A549 (cell line): ENCODE results near the gene CYP2A13. TPM values are rescaled to one million over a fixed set of nuclear protein-coding genes. Genes with fewer than 3 reads are reported as not detected.
A peak's percentile ranks its signal among the peaks of the same experiment; 100 is the strongest.

Source experiments
- ATAC-seq, 2 experiments: fragments of 200-7000 bp in 1 of 2; fragments of >200 bp in 1 of 2; cut with Nextera tagmentation in 1 of 2; cut with Tn5 transposase in 1 of 2; 3 replicates each; pipeline versions ENCODE4 v1.8.0 to v1.9.1; 2018 to 2020; ENCODE audit warnings: mild to moderate bottlenecking in 1 of 2, moderate library complexity in 1 of 2
- CTCF ChIA-PET: fragments of 300-600 bp; sonication (Branson Sonifier 250); formaldehyde crosslinking; extraction: SDS; loops from one replicate; lab custom pipeline; 2021; ENCODE audit warnings: antibody characterized with exemption, inconsistent platforms; lab: Yijun Ruan, JAX
- POLR2A ChIA-PET: fragments of 350-600 bp; formaldehyde crosslinking; extraction: SDS; loops from one replicate; lab custom pipeline; 2021; ENCODE audit warnings: antibody characterized with exemption, inconsistent platforms; lab: Yijun Ruan, JAX
- DNase-seq, 2 experiments: peaks; one replicate each; pipeline versions ENCODE4 v3.0.0 to v3.0.0-alpha.2; 2011 to 2016; ENCODE audit warnings: low read depth in 1 of 2, low spot score in 1 of 2
- FAIRE-seq: peaks from 2 replicates; lab custom pipeline; 2011; peaks lifted over from hg19 to GRCh38; lab: Jason Lieb, UNC
- H3K27ac ChIP-seq, 2 experiments: fragments of >200 bp; sonication (Bioruptor Twin); formaldehyde crosslinking; 3 replicates each; pipeline ENCODE4 v1.5.1; 2016 to 2017
- H3K4me1 ChIP-seq: fragments of >200 bp; sonication (Bioruptor Twin); formaldehyde crosslinking; 3 replicates; pipeline ENCODE4 v1.6.1; 2016
- H3K4me2 ChIP-seq: fragments of >200 bp; sonication (Bioruptor Twin); formaldehyde crosslinking; 3 replicates; pipeline ENCODE4 v1.6.1; 2016
- H3K4me3 ChIP-seq: fragments of >200 bp; sonication (Bioruptor Twin); formaldehyde crosslinking; 3 replicates; pipeline ENCODE4 v1.5.1; 2016
- H3K9me3 ChIP-seq: fragments of >200 bp; sonication (Bioruptor Twin); formaldehyde crosslinking; 3 replicates; pipeline ENCODE4 v1.6.1; 2016
- NR3C1 ChIP-seq: fragments of >200 bp; sonication (Bioruptor Twin); formaldehyde crosslinking; IDR thresholded peaks from 3 replicates; pipeline ENCODE4 v1.6.1; 2017
- RAD21 ChIP-seq, 2 experiments: fragments of >200 bp in 1 of 2; sonication (Bioruptor Twin) in 1 of 2; formaldehyde crosslinking in 1 of 2; IDR thresholded peaks in 1 of 2; conservative IDR thresholded peaks in 1 of 2; 2 replicates in 1 of 2; 3 replicates in 1 of 2; pipeline ENCODE4 v1.6.1; 2012 to 2018; ENCODE audit warnings: inconsistent platforms in 1 of 2
- RFX5 ChIP-seq: fragments of 450-650 bp; IDR thresholded peaks from 2 replicates; pipeline ENCODE4 v1.7.1; 2014; ENCODE audit warnings: antibody characterized with exemption, mild to moderate bottlenecking, moderate library complexity
- SMC3 ChIP-seq: fragments of >200 bp; sonication (Bioruptor Twin); formaldehyde crosslinking; IDR thresholded peaks from 3 replicates; pipeline ENCODE4 v1.6.1; 2018; ENCODE audit warnings: inconsistent platforms
- WGBS: methylation state at CpG from one replicate; pipeline ENCODE4 v1.1.6; 2017; ENCODE audit errors: missing lambda C conversion rate; 5-methylcytosine and 5-hydroxymethylcytosine counted together
- polyA plus RNA-seq, 4 experiments: library from polyadenylated mRNA; depleted of rRNA in 3 of 4; stranded (reverse); fragments of >200 nt; fragmentation: RNase III in 1 of 4; extraction: RNeasy Plus Mini Kit Qiagen cat#74134 plus additional on column Dnase treatment in 1 of 4; gene quantifications; 2 replicates in 3 of 4; 3 replicates in 1 of 4; pipeline ENCODE4 v1.2.3, GENCODE V29; 2011 to 2017
- TF ChIP-seq, protein P1 (sequence below): fragments of 200-600 bp; sonication (generic); IDR thresholded peaks from 2 replicates; pipeline ENCODE4 v1.6.1; 2016; ENCODE audit warnings: antibody characterized with exemption, mild to moderate bottlenecking, moderate library complexity
- TF ChIP-seq, protein P2 (sequence below): IDR thresholded peaks from 2 replicates; pipeline ENCODE4 v1.6.1; 2012
- TF ChIP-seq, protein P3 (sequence below): fragments of >200 bp; sonication (Bioruptor Twin); formaldehyde crosslinking; IDR thresholded peaks from 3 replicates; pipeline ENCODE4 v1.5.1; 2016
- TF ChIP-seq, protein P4 (sequence below): IDR thresholded peaks from 2 replicates; pipeline ENCODE4 v1.6.1; 2012

Gene CYP2A13
- polyA plus RNA-seq, 2 of the 4 experiments (the other 2 are of a cell fraction), result not detected

DNA sequence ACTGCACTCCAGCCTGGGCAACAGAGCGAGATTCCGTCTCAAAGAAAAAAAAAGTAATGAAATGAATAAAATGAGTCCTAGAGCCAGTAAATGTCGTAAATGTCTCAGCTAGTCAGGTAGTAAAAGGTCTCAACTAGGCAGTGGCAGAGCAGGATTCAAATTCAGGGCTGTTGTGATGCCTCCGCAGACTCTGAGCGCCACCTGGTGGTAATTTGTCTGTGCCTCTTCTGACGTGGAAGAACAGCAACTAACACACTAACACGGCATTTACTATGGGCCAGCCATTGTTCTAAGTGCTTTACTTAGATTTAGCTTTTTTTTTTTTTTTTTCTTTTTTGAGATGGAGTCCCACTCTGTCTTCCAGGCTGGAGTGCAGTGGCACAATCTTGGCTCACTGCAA is 56.2 kb downstream of the CYP2A13 start:
- TF ChIP-seq, protein P1, sequence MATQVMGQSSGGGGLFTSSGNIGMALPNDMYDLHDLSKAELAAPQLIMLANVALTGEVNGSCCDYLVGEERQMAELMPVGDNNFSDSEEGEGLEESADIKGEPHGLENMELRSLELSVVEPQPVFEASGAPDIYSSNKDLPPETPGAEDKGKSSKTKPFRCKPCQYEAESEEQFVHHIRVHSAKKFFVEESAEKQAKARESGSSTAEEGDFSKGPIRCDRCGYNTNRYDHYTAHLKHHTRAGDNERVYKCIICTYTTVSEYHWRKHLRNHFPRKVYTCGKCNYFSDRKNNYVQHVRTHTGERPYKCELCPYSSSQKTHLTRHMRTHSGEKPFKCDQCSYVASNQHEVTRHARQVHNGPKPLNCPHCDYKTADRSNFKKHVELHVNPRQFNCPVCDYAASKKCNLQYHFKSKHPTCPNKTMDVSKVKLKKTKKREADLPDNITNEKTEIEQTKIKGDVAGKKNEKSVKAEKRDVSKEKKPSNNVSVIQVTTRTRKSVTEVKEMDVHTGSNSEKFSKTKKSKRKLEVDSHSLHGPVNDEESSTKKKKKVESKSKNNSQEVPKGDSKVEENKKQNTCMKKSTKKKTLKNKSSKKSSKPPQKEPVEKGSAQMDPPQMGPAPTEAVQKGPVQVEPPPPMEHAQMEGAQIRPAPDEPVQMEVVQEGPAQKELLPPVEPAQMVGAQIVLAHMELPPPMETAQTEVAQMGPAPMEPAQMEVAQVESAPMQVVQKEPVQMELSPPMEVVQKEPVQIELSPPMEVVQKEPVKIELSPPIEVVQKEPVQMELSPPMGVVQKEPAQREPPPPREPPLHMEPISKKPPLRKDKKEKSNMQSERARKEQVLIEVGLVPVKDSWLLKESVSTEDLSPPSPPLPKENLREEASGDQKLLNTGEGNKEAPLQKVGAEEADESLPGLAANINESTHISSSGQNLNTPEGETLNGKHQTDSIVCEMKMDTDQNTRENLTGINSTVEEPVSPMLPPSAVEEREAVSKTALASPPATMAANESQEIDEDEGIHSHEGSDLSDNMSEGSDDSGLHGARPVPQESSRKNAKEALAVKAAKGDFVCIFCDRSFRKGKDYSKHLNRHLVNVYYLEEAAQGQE, result no peak
- no peak for TF ChIP-seq NR3C1
- TF ChIP-seq, protein P2, sequence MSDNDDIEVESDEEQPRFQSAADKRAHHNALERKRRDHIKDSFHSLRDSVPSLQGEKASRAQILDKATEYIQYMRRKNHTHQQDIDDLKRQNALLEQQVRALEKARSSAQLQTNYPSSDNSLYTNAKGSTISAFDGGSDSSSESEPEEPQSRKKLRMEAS, result peak; percentile 63; the same call in 1 of the 2 replicates
- no peak for TF ChIP-seq RFX5
- TF ChIP-seq, protein P3, sequence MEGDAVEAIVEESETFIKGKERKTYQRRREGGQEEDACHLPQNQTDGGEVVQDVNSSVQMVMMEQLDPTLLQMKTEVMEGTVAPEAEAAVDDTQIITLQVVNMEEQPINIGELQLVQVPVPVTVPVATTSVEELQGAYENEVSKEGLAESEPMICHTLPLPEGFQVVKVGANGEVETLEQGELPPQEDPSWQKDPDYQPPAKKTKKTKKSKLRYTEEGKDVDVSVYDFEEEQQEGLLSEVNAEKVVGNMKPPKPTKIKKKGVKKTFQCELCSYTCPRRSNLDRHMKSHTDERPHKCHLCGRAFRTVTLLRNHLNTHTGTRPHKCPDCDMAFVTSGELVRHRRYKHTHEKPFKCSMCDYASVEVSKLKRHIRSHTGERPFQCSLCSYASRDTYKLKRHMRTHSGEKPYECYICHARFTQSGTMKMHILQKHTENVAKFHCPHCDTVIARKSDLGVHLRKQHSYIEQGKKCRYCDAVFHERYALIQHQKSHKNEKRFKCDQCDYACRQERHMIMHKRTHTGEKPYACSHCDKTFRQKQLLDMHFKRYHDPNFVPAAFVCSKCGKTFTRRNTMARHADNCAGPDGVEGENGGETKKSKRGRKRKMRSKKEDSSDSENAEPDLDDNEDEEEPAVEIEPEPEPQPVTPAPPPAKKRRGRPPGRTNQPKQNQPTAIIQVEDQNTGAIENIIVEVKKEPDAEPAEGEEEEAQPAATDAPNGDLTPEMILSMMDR, result peak; percentile 99
- TF ChIP-seq, protein P4, sequence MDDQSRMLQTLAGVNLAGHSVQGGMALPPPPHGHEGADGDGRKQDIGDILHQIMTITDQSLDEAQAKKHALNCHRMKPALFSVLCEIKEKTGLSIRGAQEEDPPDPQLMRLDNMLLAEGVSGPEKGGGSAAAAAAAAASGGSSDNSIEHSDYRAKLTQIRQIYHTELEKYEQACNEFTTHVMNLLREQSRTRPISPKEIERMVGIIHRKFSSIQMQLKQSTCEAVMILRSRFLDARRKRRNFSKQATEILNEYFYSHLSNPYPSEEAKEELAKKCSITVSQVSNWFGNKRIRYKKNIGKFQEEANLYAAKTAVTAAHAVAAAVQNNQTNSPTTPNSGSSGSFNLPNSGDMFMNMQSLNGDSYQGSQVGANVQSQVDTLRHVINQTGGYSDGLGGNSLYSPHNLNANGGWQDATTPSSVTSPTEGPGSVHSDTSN, result peak; percentile 43; the same call in 1 of the 2 replicates
- peak; percentile 99 for TF ChIP-seq SMC3
- TF ChIP-seq RAD21 (conservative IDR thresholded peaks at IDR 0.05 in 1 of 2, IDR thresholded peaks at IDR 0.05 in 1 of 2), result peak; percentile 99 to 100
- CTCF ChIA-PET, result interaction anchor here (0.6 to 3.4 kb wide), 101 partner anchors 9 to 1332 kb away, joined by 3 to 56 read pairs (median 4); partner anchors contain the start of genes ACTMAP, COQ8B, CYP2B6 and EGLN2
- 23% methylated on average over 7 of the region's 7 CpGs for WGBS
- DNase-seq, result peak; percentile 85 to 94
- no peak overlapping the region; a peak in 1 of 6 replicates for H3K27ac ChIP-seq
- POLR2A ChIA-PET, result no interaction called here
- FAIRE-seq, result peak; percentile 92
- H3K4me3 ChIP-seq, result no peak overlapping the region
- H3K4me1 ChIP-seq, result no peaks in the 10 kb centered on the region
- no peak overlapping the region for H3K4me2 ChIP-seq
- ATAC-seq, result peak; percentile 94
- H3K9me3 ChIP-seq, result peaks cover 4% of the 10 kb centered on the region; the same call in 1 of the 3 replicates

Other genes starting within 250 kb of the CYP2A13 start
- gene CYP2A6, start 238.0 kb upstream of the CYP2A13 start, polyA plus RNA-seq (2011; rRNA removed), result not detected in 2 replicates
- not detected in 3 replicates for gene CYP2A6, start 238.0 kb upstream of the CYP2A13 start, polyA plus RNA-seq (2017; fragmentation: RNase III; extraction: RNeasy Plus Mini Kit Qiagen cat#74134 plus additional on column Dnase treatment)
- not detected in 2 replicates for gene CYP2A7, start 206.2 kb upstream of the CYP2A13 start, polyA plus RNA-seq (2011; rRNA removed)
- not detected in 3 replicates for gene CYP2A7, start 206.2 kb upstream of the CYP2A13 start, polyA plus RNA-seq (2017; fragmentation: RNase III; extraction: RNeasy Plus Mini Kit Qiagen cat#74134 plus additional on column Dnase treatment)
- 0.04 TPM in 1 of 2 replicates, not detected in the other for gene CYP2B6, start 97.2 kb upstream of the CYP2A13 start, polyA plus RNA-seq (2011; rRNA removed)
- not detected in 3 replicates for gene CYP2B6, start 97.2 kb upstream of the CYP2A13 start, polyA plus RNA-seq (2017; fragmentation: RNase III; extraction: RNeasy Plus Mini Kit Qiagen cat#74134 plus additional on column Dnase treatment)
- gene CYP2F1, start 26.0 kb downstream of the CYP2A13 start, polyA plus RNA-seq (2011; rRNA removed), result not detected in 2 replicates
- gene CYP2F1, start 26.0 kb downstream of the CYP2A13 start, polyA plus RNA-seq (2017; fragmentation: RNase III; extraction: RNeasy Plus Mini Kit Qiagen cat#74134 plus additional on column Dnase treatment), result not detected in 3 replicates
- gene CYP2S1, start 104.8 kb downstream of the CYP2A13 start, polyA plus RNA-seq (2011; rRNA removed), result 8.6 and 19.7 TPM in 2 replicates
- 25.2 to 28.1 TPM (median 26.6 TPM) in 3 replicates for gene CYP2S1, start 104.8 kb downstream of the CYP2A13 start, polyA plus RNA-seq (2017; fragmentation: RNase III; extraction: RNeasy Plus Mini Kit Qiagen cat#74134 plus additional on column Dnase treatment)
- 60.1 and 60.3 TPM in 2 replicates for gene AXL, start 130.8 kb downstream of the CYP2A13 start, polyA plus RNA-seq (2011; rRNA removed)
- 45.4 to 69.4 TPM (median 47.8 TPM) in 3 replicates for gene AXL, start 130.8 kb downstream of the CYP2A13 start, polyA plus RNA-seq (2017; fragmentation: RNase III; extraction: RNeasy Plus Mini Kit Qiagen cat#74134 plus additional on column Dnase treatment)
- 89.5 and 117 TPM in 2 replicates for gene HNRNPUL1, start 175.9 kb downstream of the CYP2A13 start, polyA plus RNA-seq (2011; rRNA removed)
- gene HNRNPUL1, start 175.9 kb downstream of the CYP2A13 start, polyA plus RNA-seq (2017; fragmentation: RNase III; extraction: RNeasy Plus Mini Kit Qiagen cat#74134 plus additional on column Dnase treatment), result 272 to 278 TPM (median 273 TPM) in 3 replicates
- gene CCDC97, start 221.7 kb downstream of the CYP2A13 start, polyA plus RNA-seq (2011; rRNA removed), result 18.7 and 21.4 TPM in 2 replicates
- gene CCDC97, start 221.7 kb downstream of the CYP2A13 start, polyA plus RNA-seq (2017; fragmentation: RNase III; extraction: RNeasy Plus Mini Kit Qiagen cat#74134 plus additional on column Dnase treatment), result 26.8 to 29.2 TPM (median 27.6 TPM) in 3 replicates